GM19455 (cell line): ENCODE results near the gene CST3.
"Not testable (repeated sequence)": the region's sequence is repeated elsewhere in the genome, so short reads cannot be mapped to it uniquely, and the experiment has no call there.

Experiments used
- ATAC-seq: cut with Tn5 transposase; IDR thresholded peaks from one replicate; pipeline ENCODE4 v1.9.1; 2021; ENCODE audit not compliant: unreplicated experiment

Gene CST3

GRCh38 chr20:23662276-23662870, 24.6 kb upstream of the CST3 start:
- ATAC-seq = no peak

GRCh38 chr20:23661002-23661429, 23.3 kb upstream of the CST3 start:
- ATAC-seq = no peak

- no peak for ATAC-seq
Measured at GRCh38 chr20:23659989-23660837, 22.5 kb upstream of the CST3 start.

- not testable (repeated sequence) for ATAC-seq
Measured at GRCh38 chr20:23659610-23659988, 21.8 kb upstream of the CST3 start.

GRCh38 chr20:23658989-23659609, 21.3 kb upstream of the CST3 start:
- no peak for ATAC-seq

- no peak for ATAC-seq
Measured at GRCh38 chr20:23658336-23658735, 20.6 kb upstream of the CST3 start.

- ATAC-seq = no peak
Measured at GRCh38 chr20:23657202-23657601, 19.4 kb upstream of the CST3 start.

GRCh38 chr20:23656372-23656771, 18.6 kb upstream of the CST3 start:
- no peak for ATAC-seq

GRCh38 chr20:23655491-23656211, 17.9 kb upstream of the CST3 start:
- ATAC-seq = no peak

- ATAC-seq = no peak
Measured at GRCh38 chr20:23654717-23655116, 17.0 kb upstream of the CST3 start.

GRCh38 chr20:23654000-23654399, 16.2 kb upstream of the CST3 start:
- ATAC-seq = no peak

- no peak for ATAC-seq
Measured at GRCh38 chr20:23653400-23653938, 15.7 kb upstream of the CST3 start.

GRCh38 chr20:23652926-23653325, 15.2 kb upstream of the CST3 start:
- no peak for ATAC-seq

GRCh38 chr20:23652371-23652770, 14.6 kb upstream of the CST3 start:
- no peak for ATAC-seq

GRCh38 chr20:23651117-23651516, 13.4 kb upstream of the CST3 start:
- no peak for ATAC-seq

- no peak for ATAC-seq
Measured at GRCh38 chr20:23649830-23650417, 12.2 kb upstream of the CST3 start.

- ATAC-seq = no peak
Measured at GRCh38 chr20:23649242-23649641, 11.5 kb upstream of the CST3 start.

GRCh38 chr20:23647346-23647745, 9.6 kb upstream of the CST3 start:
- ATAC-seq = no peak

- no peak for ATAC-seq
Measured at GRCh38 chr20:23646106-23646873, 8.5 kb upstream of the CST3 start.

GRCh38 chr20:23645575-23645974, 7.8 kb upstream of the CST3 start:
- ATAC-seq = no peak
